Peyer's patch (tissue), 4 donors: Measurements from ENCODE around the gene CDKN1C.

Experiments used
- CTCF ChIP-seq, 6 experiments: fragments of 450-650 bp in 4 of 6; fragments of 200-600 bp in 2 of 6; sonication (generic) in 1 of 6; IDR thresholded peaks; one replicate each; pipeline ENCODE4 v1.5.1; 2017 to 2019; ENCODE audit warnings: antibody characterized with exemption in 6 of 6, mild to moderate bottlenecking in 3 of 6, moderate library complexity in 1 of 6
- POLR2A ChIP-seq, 2 donors: fragments of 450-650 bp; IDR thresholded peaks; one replicate each; pipeline ENCODE4 v1.5.1; 2017; ENCODE audit warnings: antibody characterized with exemption in 2 of 2, mild to moderate bottlenecking in 2 of 2, moderate library complexity in 2 of 2

GRCh38 chr11:2887515-2888195, 2.1 kb upstream of the CDKN1C start:
- TF ChIP-seq CTCF (IDR thresholded peaks at IDR 0.05) (no peak), POLR2A (IDR thresholded peaks at IDR 0.05) (no peak)
